Measurements from ENCODE around the gene HOOK1.

GRCh38 chr1:59917026-59917784 is 102.5 kb downstream of the HOOK1 start:
- TF ChIP-seq CTCF (IDR thresholded peaks at IDR 0.05) (no peak), YY1 (IDR thresholded peaks at IDR 0.05; ENCODE audit: low read depth) (no peak), CHD2 (IDR thresholded peaks at IDR 0.05; ENCODE audit: low read length, partially characterized antibody) (no peak), NFIC (IDR thresholded peaks at IDR 0.05; ENCODE audit: borderline replicate concordance) (no peak), ELF1 (IDR thresholded peaks at IDR 0.05) (no peak), EP300 (IDR thresholded peaks at IDR 0.05; ENCODE audit: borderline replicate concordance in 1 of 2, low read depth in 1 of 2, low read length in 1 of 2) (no peak), MEF2A (IDR thresholded peaks at IDR 0.05; ENCODE audit: borderline replicate concordance, low read depth) (no peak)

Measured in SK-N-SH (cell line).